Skeletal muscle cell (primary cell): ENCODE data around the gene RANGAP1.
A peak's percentile ranks its signal among the peaks of the same experiment; 100 is the strongest.

ENCODE experiments used
- DNase-seq: peaks from one replicate; pipeline ENCODE4 v3.0.0-alpha.2; 2010; ENCODE audit warnings: low read depth
- H3K4me3 ChIP-seq: 2 replicates; pipeline ENCODE4 v1.5.1; 2011; ENCODE audit warnings: low read depth, mild to moderate bottlenecking, control low read depth, low read length, moderate library complexity

RANGAP1 gene, protein sequence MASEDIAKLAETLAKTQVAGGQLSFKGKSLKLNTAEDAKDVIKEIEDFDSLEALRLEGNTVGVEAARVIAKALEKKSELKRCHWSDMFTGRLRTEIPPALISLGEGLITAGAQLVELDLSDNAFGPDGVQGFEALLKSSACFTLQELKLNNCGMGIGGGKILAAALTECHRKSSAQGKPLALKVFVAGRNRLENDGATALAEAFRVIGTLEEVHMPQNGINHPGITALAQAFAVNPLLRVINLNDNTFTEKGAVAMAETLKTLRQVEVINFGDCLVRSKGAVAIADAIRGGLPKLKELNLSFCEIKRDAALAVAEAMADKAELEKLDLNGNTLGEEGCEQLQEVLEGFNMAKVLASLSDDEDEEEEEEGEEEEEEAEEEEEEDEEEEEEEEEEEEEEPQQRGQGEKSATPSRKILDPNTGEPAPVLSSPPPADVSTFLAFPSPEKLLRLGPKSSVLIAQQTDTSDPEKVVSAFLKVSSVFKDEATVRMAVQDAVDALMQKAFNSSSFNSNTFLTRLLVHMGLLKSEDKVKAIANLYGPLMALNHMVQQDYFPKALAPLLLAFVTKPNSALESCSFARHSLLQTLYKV

DNA sequence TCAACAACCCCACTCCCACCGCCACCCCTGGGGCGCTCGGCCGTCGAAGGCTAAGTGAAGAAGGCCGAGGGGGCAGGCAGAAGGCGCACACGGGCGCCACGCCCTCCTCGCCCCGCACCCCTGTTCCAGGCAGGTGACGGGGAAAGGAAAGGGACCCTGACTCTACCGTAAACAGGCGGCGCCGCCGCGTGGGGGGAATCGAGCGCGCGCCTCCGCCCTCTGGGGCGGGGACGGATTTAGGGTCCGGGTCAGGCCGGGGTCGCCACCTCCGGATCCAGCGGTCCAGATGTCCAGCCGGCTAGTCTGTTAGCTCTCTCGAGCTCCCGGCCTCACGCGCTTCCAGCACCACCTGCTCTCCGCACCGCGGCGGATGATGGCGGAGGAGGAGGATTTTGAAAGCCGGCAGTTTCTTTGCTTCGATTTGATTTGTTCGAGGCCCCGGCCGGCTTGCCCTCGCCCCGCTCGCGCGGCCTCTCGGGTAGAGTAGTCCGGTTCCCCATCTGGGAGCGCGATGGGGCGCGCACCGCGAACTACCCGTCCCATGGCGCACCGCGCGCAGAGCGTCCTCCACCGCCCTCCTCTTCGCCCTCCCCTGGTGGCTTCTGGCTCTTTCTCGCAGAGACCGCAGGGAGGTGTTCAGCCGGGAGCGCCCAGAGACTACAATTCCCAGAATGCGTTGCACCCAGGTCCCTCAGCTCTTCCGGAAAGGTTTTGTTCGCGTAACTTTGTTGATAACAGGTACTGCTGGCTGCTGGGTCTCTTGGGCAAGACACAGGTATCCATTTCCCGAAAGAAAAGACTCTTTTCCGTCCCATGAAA, at the start of gene RANGAP1:
RANGAP1 (minus strand) TSS at position 368 of the 819 bp plus-strand sequence. CDS start 5,143 bp downstream, outside the sequence.
- peak; percentile 95 for DNase-seq
- peak within 1 kb of the TSS; percentile 93 for H3K4me3 ChIP-seq

DNA sequence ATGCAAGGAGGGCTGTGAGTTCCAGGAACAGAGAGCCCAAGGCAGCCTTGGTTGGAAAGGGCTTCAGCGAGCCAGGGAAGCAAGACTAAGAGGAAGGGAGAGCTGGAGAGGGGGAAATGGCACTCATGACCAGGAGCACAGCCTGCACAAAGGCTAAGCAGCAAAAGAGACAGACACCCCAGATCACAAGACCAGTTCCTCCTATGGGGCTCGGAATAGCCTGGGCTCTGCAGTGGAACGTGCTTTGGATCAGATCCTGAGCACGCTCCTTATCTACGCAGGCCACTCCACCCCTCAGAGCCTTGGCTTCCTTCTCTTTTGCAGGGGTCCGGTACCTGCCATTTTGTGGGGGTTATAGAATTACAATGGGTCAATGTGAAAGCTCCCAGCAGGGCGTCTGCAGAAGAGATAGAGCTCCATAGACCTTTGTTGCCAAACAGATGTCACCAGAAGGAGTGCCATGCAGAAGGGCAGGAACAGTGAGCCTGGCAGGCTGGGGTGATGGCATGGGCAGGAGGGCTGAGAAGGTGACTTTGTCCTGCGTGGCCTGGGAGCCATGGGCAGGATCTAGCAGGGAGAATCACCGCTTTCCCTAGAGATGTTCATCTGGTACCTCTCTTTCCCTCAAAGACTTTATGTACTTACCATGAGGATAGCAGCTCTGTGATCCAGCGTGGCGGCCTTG, 49.1 kb upstream of the RANGAP1 start:
- no peak overlapping the region for H3K4me3 ChIP-seq
- no peak for DNase-seq

DNA sequence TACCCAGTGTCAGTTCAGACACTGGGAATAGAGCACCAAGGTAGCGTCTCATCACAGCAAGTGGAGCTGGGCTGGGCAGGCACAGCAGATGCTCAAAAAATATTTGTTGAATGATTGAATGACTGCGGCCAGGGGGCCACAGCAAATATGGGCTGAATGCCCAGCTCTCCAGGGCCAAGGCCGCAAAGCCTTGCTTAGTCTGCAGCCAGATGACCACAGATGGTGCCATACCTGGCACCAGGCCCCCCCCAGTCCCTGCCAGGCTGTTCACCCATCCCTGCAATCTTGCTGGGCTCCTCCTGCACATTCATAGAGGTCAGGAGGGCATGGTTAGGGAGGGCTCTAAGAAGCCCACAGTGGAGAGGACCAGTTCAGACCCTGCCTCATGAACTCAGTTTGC, 48.2 kb upstream of the RANGAP1 start:
- no peak for DNase-seq
- H3K4me3 ChIP-seq, result no peak overlapping the region

DNA sequence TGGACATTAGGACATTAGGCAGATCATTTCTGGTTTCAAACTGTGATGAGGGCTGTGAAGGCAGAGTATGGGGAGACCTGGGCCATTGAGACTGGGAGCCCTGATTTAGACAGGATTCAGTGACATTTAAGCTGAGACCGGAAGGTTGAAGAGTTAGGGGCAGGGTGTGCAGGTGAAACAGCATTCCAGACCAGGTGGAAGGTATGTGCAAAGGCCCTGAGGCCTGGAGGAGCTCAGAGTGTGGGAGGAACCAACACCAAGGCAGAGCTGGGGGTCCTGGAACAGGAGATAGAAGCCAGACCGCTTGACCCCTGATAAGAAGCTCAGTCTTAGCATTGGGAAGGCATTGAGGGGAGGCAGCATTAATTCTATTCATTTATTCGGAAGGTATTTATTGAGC, 47.8 kb upstream of the RANGAP1 start:
- no peak for DNase-seq
- H3K4me3 ChIP-seq, result no peak overlapping the region

DNA sequence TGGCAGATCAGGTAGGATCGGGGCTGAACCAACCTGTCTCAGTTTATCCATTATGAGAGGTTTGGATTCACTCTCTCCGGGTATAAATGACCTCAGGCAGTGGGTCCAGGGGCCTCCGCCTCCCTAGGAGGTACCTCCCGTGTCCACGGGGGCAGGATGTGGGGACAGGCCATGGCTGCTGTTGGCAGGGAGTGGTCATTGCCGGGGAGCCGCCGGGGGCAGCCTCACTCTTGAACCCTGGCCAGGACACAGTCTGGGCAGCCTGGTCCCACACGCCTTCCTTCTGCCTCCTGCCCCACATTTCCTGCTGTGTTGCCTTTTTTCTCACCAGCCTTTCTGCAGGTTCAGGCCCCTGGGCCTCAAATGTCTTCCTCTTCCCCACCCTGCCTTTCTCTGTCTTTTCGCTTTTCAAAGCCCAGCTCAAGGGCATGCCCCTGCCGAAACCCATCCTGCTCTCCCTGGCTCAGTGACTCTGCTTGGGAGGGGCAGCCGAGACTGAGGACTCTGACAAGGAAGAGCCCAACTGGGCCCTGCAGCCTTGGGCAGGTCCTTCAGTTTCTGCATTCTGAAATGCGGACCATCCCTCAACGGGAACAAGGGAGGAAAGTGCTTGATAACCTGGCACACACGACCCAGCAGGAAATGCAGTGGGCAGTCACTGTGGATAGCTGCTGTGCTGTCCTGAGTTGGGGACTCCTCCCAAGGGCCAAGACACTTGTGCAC, 46.4 kb upstream of the RANGAP1 start:
- H3K4me3 ChIP-seq, result no peak overlapping the region
- DNase-seq, result no peak

- no peak for DNase-seq
- H3K4me3 ChIP-seq, result no peak overlapping the region
Observed at GRCh38 chr22:41330169-41330568, 44.2 kb upstream of the RANGAP1 start.

DNA sequence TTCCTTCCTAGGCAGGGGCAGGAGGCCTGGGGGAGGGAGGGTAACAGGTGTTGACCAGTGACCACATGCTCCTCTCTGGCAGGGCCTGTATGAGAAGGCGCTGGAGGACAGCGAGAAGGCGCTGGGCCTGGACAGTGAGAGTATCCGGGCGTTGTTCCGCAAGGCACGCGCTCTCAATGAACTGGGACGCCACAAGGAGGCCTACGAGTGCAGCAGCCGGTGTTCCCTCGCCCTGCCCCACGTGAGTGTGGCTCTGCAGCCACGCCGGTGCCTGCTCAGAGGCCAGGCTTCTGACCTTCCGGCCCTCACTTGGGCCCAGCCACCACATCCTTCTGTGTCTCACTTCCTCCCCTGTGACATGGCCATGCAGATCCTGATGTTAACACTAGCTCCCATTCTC, 41.1 kb upstream of the RANGAP1 start:
- no peak overlapping the region for H3K4me3 ChIP-seq
- no peak for DNase-seq

GRCh38 chr22:41324821-41325528, 39.0 kb upstream of the RANGAP1 start:
- no peak for DNase-seq
- no peak overlapping the region for H3K4me3 ChIP-seq

DNA sequence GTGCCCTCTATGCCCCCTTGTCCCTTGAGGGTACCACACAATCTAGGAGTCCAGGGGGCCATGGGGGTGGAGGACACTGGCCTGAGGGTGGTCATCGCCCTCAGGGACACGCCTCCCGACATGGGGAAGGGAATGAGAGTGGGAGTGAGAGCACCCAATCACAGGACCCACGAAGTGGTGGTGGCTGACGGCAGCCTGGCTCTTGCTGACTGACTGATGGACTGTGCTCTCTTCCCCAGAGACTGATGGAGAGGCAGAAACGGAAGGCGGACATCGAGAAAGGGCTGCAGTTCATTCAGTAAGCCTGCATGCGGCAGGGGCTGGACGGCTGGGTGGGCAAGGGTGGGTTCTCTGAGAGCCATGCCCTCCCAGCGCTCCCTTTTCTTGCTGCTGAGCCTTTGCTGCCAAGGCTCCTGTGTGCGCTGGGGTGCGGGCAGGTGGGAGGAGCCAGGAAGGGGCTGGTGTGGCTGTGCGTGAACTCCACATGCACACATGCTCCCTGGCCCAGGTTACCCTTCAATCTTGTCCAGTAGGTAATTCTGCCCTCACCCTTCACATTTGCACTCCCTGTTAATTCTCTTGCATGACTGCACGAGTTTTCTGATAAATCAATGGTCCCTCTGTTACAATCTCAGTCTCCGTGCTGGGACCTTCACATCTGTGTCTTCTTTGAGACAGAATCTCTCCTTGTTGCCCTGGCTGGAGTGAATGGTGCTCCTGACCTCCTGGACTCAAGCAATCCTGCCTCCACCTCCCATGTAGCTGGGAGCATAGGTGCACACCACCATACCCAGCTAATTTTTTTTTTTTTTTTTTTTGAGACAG, 34.6 kb upstream of the RANGAP1 start:
- H3K4me3 ChIP-seq, result no peak overlapping the region
- no peak for DNase-seq

- DNase-seq, result no peak
Observed at GRCh38 chr22:41315586-41315985, 29.6 kb upstream of the RANGAP1 start.

GRCh38 chr22:41314821-41315220, 28.8 kb upstream of the RANGAP1 start:
- no peak for DNase-seq
- H3K4me3 ChIP-seq, result no peak overlapping the region

More at GRCh38 chr22:41315586-41315985, 29.6 kb upstream of the RANGAP1 start:
- no peak overlapping the region for H3K4me3 ChIP-seq

DNA sequence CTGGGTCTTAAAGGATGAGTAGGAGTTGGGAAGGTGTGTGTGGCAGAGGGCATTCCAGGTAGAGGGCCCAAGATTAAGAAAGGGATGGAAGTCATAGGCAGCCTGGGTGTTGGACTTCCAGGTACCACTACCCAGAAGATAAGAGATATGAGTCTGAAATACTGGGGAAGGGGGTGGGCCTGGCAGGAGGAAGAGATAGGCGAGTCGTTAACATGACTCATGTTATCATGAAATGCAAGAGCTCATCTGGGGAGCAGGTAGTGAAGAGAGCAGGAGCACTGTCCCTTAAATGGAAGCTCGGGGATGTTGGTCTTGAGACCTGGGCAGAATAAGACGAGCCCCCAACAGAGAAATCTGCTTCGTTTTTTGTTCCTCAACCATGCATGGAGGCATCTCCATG, 25.5 kb upstream of the RANGAP1 start:
- no peak for DNase-seq
- no peak overlapping the region for H3K4me3 ChIP-seq

- no peak overlapping the region for H3K4me3 ChIP-seq
- DNase-seq, result no peak
Observed at GRCh38 chr22:41310336-41310735, 24.3 kb upstream of the RANGAP1 start.

DNA sequence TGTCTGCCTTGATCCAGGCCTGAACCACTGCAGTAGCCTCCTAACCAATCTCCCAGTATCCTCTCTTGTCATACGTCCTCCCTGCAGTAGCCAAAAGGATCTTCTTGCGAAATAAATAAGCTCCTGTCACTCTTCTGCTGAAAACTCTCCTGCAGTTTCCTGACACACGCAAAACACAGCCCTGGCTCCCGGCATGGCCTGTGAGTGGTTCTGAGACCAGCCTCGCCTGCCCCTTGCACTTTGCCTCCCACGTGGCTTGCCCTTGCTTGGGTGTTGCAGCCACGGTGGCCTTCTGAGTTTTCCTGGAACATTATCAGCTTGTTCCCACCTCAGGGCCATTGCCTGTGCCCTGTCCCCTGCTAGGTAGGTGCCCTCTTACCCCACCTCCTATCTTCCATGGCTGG, 22.6 kb upstream of the RANGAP1 start:
- H3K4me3 ChIP-seq, result no peak overlapping the region
- DNase-seq, result no peak

GRCh38 chr22:41308054-41308453, 22.1 kb upstream of the RANGAP1 start:
- DNase-seq, result peak; percentile 24
- H3K4me3 ChIP-seq, result no peak overlapping the region

DNA sequence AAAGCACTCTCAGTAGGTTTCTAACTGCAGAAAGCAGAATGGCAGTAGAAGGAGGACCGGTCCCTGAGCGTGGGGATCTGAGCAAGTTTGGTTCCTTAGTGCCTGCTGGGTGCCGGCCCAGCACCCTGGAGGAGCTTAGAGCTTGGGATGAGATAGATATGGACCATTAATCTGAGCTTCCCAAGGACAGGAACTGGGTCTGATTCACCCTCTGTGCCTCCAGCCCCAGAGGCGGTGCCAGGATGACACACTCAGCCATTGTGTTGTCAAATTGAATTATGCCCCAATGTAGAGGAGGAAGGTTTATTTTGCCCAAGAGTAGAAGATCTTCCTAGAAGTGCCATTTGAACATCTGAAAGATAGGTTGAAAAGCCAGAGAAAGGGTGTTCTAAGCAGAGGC, 19.7 kb upstream of the RANGAP1 start:
- no peak overlapping the region for H3K4me3 ChIP-seq
- peak; percentile 26 for DNase-seq

DNA sequence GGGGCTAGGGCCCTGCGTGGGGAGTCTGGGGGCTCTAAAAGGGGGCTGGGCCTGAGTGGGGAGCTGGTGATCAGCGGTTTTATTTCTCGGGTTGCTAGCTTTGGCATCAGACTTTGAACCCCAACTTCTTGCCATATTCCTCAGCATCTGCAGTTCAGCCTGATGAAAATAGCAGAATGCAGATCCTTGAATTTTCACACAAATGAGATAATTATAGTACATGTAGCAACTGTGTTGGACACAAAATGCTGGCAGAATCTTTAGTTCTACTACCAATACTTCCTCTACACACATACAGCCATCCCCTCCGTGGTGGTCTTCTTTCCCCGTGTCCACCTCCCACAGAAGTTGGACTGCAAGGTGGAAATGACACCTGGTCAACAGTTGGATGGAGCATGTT, 16.8 kb upstream of the RANGAP1 start:
- peak overlapping the region; percentile 94 for H3K4me3 ChIP-seq
- DNase-seq, result no peak
